Measurements from ENCODE around the gene IFITM2.
"Not testable (repeated sequence)": the region's sequence is repeated elsewhere in the genome, so short reads cannot be mapped to it uniquely, and the experiment has no call there.

Gene IFITM2

DNA sequence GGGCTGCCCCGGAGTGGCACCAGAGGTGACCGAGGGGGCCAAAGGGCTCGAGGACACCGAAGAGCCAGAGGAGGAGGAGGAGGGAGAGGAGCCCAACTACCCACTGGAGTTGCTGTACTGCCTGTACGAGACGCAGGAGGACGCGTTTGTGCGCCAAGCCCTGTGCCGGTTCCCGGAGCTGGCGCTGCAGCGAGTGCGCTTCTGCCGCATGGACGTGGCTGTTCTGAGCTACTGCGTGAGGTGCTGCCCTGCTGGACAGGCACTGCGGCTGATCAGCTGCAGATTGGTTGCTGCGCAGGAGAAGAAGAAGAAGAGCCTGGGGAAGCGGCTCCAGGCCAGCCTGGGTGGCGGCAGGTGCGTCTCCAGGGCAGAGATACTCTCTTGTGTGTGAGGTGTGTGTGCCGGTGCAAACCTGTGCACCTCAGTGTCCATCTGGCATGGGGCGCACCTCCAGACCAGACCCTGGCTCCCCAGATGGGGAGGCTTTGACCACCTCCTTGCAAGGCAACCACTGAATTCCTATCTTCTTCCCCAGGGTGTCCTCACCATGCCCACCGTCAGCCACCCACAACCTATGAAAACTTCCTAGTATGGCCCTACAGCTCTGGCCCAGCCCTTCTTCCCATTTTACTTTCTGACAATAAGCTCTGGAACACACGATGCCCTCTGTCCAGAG, 26.0 kb upstream of the IFITM2 start:
- DNase-seq (ENCODE audit: low spot score), result no peak

DNA sequence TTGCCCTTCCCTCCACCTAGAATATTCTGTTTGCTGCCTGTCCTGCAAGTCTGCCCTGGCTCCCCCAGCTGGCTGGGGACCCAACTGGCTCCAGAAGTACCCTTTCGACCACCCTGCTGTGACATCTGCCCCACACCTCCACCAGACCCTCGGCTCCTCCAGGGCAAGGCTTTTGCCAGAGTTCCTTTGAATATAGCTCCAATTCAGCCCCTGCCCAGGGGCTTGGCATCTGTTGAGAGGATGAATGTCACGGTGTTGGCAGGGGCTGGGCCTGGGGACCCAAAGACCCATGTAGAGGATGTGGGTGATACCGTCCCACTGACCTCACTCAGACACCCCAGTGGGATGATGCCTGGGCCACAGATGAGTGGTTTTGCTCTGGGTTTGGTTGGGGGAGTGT, 25.4 kb upstream of the IFITM2 start:
- DNase-seq (ENCODE audit: low spot score), result no peak

DNA sequence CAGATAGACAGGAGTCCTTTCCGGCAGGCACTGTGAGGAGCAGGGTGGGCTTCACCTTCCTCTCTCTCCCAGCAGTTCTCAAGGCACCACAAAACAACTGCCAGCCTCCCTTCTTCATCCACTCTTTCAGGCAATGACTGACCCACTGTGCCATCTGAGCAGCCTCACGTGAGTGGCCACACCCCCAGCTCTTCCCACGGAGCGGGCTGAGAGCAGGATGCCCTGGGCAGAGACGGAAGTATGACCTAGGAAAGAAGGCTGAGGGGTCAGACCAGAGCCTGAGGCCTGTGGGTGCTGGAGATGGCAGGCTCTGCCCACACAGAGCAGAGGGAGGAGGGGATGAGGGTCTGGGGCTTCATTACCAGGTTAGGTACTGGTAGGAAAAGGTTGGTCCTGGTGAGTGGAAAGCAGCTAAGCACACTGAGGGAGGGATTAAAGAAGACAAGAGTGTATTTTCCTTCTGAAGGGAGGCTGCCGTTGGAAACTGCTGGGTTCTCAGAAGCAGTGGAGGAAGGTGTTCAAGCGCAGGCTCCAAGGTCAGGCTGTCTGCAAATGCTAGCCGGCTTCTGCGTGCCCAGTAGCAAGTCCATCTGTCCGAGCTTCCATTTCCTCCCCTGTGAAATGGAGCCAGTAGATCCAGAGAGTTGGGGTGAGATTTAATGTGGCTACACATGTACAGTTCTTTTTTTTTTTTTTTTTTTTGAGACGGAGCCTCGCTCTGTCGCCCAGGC, 24.8 kb upstream of the IFITM2 start:
- DNase-seq (ENCODE audit: low spot score), result no peak

DNA sequence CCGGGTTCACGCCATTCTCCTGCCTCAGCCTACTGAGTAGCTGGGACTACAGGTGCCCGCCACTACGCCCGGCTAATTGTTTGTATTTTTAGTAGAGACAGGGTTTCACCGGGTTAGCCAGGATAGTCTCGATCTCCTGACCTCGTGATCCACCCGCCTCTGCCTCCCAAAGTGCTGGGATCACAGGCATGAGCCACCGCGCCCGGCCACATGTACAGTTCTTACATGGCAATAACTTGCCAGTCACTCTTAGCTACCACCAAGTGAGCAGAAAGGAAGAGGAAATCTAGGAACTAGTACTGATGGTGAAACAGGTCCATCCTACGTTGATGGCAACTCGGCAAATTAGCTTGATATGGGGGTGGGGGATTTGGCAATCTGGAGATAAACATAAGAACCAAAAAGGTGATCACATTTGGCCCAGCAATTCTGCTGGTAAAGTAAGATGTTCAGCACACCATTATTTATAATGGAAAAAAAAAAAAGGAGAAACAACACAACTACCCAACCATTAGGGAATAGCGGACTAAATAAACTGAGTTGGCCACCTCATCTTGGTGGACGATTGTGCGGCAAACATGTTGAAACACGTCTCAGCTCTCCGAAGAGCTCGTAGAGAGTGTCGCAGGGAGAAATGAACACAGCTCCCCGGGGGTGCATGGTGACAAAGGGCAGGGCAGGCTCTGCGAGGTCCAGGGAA, 24.1 kb upstream of the IFITM2 start:
- no peak for DNase-seq (ENCODE audit: low spot score)

DNA sequence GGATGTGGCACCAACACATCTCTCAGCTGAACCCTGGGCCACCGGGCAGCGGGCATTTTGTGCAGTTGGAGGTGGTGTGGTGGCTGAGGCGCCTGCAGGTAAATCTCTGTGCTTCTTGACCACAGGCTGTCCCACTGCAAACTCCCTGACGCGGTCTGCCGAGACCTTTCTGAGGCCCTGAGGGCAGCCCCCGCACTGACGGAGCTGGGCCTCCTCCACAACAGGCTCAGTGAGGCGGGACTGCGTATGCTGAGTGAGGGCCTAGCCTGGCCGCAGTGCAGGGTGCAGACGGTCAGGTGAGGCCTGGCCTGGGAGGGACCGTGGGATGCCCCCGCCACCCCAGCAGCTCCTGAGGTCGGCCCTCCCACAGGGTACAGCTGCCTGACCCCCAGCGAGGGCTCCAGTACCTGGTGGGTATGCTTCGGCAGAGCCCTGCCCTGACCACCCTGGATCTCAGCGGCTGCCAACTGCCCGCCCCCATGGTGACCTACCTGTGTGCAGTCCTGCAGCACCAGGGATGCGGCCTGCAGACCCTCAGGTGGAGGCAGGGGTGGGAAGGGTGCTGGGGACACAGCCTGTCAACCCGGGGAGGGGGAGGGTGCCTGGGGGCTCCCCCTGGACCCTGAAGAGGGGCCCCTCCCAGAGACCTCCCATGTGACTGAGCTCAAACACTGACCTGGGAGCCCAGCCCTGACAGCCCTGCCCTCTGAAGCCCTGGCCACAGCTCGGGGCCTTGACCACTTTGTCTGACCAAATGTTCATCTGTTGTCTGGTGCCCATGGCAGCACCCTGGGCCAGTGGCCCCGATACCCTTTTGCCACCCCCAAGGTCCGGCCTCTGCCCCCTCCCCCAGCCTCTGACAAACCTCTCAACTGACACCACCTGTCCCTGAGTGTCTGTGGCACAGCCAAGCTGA, 23.3 kb upstream of the IFITM2 start:
- DNase-seq (ENCODE audit: low spot score), result no peak

DNA sequence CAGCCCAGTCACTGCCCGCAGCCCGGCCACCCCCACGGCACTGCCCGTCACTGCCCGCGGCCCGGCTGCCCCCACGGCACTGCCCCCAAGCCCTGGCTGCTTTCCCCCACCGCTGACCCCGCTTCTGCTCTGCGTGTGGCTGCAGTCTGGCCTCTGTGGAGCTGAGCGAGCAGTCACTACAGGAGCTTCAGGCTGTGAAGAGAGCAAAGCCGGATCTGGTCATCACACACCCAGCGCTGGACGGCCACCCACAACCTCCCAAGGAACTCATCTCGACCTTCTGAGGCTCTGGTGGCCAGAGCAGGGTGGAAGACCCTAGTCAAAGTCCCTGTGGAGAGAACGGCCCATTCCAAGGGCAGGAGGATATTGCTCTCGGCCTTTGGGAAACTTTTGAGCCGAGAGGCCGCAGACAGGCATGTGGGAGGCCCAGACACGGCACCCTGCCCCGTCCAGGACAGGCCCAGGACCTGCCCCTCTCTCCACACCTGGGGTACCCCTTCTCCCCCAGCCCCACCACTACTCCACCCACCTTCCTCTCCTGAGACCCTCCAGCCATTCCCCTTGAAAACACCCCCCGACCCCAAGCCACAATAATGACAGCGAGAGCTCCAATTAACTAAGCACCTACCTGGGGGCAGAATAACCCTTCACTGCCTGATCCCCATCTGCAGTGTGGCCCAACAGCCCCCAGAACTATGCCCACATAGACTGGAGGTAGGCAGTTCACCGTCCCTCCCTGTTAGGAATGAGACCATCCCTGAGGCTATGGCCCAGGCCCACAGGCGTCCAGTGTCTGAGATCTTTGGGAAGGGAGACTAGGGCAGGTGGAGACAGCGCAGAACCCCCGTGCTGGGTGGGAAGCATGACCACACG, 22.4 kb upstream of the IFITM2 start:
- no peak for DNase-seq (ENCODE audit: low spot score)

DNA sequence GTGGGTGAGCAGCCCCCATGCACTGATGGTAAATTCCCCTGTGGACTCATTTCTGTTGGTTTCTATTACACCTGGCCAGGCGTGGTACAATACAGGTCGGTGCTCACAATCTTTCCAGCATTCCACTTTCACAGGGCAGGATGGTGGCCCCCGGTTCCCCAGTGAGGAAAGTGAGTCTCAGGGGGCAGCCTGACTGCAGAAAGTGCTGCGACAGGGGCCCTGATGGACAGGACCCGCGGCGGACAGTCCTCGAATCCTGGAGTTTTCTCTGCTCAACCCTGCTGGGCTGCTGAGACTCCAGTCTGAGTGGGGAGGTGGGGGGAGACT, 21.8 kb upstream of the IFITM2 start:
- DNase-seq (ENCODE audit: low spot score), result no peak

DNA sequence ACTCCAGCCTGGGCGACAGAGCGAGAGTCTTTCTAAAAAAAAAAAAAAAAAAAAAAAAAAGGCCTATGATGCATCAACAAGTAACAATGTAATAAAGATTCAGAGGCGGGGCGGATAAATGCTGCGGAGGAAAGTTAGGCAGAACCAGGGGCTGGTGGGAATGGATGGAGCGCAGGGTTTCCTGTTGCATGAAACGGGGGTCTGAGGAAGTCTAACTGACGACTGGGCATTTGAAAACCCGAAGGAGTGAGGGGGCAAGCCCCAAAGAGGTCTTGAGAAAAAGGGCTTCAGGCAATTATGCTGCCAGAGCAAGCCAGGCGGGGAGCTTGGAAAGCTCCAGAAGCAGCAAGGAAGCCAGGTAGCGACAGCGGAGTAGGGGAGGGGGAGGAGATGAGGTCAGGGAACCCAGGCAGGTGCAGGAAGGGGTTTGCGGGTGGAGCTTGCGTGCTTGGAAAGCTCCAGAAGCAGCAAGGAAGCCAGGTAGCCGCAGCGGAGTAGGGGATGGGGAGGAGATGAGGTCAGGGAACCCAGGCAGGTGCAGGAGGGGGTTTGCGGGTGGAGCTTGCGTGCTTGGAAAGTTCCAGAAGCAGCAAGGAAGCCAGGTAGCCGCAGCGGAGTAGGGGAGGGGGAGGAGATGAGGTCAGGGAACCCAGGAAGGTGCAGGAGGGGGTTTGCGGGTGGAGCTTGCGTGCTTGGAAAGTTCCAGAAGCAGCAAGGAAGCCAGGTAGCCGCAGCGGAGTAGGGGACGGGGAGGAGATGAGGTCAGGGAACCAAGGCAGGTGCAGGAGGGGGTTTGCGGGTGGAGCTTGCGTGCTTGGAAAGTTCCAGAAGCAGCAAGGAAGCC, 20.4 kb upstream of the IFITM2 start:
- DNase-seq (ENCODE audit: low spot score), result not testable (repeated sequence)

DNA sequence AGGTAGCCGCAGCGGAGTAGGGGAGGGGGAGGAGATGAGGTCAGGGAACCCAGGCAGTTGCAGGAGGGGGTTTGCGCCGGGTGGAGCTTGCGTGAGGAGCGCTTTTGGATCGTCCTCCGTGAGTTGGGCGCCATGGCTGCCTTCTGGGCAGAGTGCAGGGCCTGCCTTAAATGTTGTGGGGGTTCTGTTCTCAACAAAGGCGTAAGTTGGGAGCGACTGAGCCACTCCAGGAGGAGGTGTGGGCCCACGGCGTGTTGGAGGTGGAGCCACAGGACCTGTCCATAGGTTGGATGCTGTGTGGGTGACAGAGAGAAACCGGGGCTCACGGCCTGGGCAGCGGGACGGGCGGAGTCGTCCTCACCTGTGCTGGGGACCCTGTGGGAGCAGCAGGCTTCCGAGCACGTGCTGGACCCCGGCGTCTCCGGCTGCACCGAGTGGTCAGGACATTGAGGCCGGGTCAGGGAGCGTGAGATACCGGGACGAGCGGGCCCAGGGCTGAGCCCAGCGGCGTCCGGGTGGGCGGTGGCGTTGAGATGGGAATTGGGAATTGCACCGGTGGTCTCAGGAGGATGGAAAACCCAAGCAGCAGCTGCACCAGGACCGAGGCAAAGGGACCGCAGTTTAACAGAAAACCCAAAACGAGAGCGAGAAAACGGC, 19.7 kb upstream of the IFITM2 start:
- DNase-seq (ENCODE audit: low spot score), result no peak

DNA sequence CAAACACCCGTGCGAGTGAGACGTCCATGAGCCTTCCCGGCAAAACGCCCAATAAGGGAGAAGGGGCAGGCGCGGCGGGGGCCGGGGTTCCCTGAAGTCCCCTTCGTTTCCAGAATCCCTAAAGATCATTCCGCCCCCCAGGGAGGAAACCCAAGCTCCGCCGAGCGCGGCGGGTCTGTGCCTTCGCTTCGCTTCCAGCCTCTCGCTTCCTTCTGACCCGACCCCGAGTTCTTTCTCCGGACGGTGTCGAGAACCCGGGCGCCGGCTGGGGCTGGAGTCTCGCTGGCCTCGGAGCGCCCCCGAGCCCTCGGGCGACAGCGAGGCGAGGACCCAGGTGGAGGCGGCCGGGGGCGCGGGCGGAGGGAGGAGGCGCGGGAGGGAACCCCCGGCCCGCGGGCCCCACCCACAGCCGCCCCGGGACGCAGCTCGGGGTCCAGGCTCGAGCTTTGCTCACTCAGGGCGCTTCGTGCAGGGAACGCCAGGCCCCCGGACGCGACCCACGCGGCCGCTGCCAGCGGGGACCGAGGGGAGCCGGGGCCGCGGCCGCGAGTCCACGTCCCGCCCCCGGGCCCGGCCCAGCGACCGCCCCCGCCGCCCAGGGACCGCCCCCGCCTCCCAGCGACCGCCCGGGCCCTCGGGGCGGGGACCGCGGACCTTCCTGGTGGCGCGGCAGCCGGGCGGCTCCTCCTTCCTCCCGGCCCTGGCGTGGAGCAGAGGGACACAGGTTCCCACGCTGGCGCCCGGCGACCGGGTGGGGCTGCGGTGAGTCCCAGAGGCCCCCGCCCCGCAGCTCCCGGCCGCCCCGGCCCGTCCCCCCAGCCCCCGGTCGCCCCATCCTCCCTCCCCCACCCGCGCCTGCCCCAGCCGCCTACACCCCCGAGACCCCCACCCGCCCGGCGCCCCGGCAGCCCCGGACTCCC, 18.9 kb upstream of the IFITM2 start, which contains the start of gene PGGHG:
PGGHG (plus strand) TSS at position 649 of the 920 bp plus-strand sequence. CDS start 691 bp downstream, outside the sequence.
- DNase-seq (ENCODE audit: low spot score), result no peak

DNA sequence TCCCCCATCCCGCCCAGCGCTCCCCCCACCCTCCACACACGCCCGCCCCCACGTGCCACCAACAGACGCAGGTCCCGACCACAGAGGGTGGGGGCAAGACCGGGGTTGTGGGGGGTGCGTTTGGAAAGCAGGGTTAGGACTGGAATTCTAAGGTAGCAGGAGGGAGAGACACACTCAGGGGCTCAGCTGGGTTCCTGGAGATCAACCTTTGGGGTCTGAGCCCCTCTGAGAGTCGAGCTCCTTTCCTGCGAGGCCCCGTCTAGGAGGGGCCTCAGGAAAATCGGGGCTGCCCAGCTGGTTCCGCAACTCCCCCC, 18.3 kb upstream of the IFITM2 start:
- no peak for DNase-seq (ENCODE audit: low spot score)

DNA sequence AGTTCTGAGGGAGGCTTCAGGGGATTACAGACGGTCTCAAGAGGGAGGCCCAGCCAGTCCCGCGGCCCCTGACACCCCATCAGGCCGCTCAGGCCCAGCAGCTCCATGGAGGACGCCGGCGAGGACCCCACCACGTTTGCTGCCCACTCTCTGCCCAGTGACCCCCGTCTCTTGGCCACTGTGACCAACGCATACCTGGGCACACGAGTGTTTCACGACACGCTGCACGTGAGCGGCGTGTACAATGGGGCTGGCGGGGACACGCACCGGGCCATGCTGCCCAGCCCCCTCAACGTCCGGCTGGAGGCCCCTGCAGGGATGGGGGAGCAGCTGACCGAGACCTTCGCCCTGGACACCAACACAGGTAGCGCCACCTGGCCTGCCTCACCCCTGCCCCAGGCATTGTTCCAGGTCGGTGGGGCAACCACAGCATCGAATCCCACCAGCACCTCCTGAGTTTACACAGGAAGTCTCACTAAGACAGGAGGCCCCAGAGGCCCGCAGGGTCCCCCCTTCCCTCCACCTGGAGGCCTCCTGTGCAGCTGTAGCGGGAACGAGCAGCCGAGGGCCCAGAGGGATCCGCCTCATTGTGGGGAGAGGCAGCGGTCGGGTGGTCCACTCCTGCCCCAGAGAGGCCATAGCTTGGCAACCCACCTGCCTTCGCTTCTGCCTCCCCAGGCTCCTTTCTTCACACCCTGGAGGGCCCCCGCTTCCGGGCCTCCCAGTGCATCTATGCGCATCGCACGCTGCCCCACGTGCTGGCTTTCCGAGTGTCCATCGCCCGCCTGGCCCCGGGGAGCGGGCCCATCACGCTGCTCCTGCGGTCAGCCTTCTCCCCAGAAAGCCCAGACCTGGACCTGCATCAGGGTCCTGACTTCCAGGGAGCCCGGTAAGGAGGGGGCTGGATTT, 17.6 kb upstream of the IFITM2 start:
- no peak for DNase-seq (ENCODE audit: low spot score)

DNA sequence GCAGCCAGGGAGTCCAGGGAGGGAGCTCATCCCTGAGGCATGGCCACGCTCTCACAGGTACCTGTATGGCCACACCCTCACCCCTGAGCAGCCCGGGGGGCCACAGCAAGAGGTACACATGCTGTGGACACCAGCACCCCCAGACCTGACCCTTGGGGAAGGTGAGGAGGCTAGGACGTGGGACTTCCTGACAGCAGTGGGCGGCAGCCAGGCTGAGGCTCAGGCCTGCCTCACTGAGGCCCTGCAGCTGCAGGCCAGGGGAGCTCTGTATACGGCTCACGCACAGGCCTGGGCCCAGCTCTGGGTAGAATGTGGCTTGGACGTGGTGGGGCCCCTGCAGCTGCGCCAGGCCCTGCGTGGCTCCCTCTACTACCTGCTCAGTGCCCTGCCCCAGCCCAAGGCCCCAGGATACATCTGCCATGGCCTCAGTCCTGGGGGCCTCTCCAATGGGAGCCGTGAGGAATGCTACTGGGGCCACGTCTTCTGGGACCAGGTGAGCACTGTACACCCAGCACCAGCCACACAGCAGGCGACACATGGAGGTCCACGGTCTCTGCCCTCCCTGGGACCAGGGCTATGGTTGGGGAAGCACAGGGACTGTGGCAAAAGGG, 16.9 kb upstream of the IFITM2 start:
- no peak for DNase-seq (ENCODE audit: low spot score)

DNA sequence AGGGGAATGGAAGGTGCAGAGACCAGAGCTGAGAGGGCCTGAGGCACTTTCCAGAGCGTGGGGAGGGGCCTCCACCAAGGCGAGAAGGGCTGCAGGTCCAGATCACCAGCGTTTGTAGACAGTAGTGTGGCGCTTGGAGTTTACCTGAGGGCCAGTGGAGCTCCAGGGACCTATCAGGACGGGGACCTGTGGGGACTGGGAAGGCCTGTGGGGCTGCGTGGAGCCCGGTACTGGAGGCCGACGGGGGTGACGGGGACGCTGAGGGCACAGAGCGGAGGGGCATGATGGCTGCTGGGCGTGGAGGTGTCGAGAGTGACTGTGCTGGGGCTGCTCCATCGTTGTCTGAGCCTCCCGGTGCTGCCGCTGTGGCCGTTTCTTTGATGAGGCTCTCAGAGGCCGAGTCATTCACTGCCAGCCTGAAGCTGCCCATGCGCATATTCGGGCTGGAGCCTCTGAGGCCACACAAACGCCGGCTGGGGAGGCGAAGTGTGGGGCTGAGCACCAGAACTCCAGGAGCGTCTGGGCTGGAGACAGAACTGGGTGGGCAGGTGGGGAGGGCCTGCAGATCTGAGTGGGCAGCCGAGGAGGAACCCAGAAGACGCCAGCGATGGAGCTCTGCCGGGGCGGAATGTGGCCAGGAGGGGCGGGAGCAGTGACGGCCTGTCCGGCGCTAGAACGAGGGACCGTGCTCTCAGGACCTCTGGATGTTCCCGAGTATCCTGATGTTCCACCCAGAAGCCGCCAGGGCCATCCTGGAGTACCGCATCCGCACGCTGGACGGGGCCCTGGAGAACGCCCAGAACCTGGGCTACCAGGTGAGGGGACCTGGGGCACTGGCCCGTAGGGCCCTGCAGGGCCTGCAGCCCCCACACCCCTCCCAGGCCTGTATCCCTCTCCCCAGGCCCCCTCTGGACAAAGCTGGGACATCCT, 16.1 kb upstream of the IFITM2 start:
- no peak for DNase-seq (ENCODE audit: low spot score)

DNA sequence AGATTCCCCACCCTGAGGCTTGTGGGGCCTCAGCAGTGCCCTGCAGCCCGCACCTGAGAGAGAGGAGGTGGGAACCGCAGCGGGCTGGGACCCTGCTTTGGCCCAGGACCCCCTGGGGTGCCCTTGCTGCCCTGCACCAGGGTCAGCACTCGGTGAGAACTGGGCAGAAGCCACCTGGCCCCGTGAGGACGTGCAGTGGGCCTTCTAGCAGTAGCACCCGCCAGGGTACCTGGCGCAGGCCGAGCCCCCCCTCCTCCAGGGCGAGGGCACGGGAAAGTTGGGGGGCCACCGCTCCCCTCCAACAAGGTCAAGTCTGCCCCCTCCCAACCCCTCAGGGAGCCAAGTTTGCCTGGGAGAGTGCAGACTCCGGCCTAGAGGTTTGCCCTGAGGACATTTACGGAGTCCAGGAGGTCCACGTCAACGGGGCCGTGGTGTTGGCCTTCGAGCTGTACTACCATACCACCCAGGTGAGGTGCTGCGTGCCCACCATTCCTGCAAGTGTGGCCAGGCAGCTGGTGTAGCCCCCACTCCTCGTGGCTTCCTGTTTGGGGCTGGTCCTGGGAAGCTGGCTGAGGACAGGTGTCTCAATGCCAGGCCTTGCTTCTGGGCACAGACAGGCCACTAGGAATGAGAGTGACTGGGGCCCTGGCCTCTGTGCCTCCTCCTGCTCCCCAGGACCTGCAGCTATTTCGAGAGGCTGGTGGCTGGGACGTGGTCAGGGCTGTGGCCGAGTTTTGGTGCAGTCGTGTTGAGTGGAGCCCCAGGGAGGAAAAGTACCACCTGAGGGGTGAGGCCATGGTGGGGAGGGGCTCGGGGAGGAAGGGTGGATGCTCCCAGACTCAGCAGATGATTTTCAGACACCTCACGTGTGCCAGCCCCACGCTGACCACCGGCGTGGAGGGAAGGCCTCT, 15.2 kb upstream of the IFITM2 start:
- no peak for DNase-seq (ENCODE audit: low spot score)
